Astrocyte of the spinal cord (primary cell): Measurements from ENCODE around the gene MROH7.

Experiments used
- DNase-seq: peaks from one replicate; pipeline ENCODE4 v3.0.0; 2011; ENCODE audit warnings: low read depth, low spot score
- H3K4me3 ChIP-seq: 2 replicates; pipeline ENCODE4 v1.5.1; 2011; ENCODE audit warnings: low read depth, mild to moderate bottlenecking, low read length, moderate library complexity
- in situ Hi-C: cut with HindIII; loops from 2 replicates; pipeline ENCODE4 v1.10.0; 2017; ENCODE audit warnings: low sequenced_read_pairs
- TF ChIP-seq, protein P1 (sequence below): IDR thresholded peaks from 2 replicates; pipeline ENCODE4 v1.5.1; 2012; ENCODE audit warnings: low read depth, mild to moderate bottlenecking, low read length, inconsistent platforms

Gene MROH7

GRCh38 chr1:54604572-54605370, 36.8 kb upstream of the MROH7 start:
- DNase-seq = no peak
- TF ChIP-seq, protein P1, sequence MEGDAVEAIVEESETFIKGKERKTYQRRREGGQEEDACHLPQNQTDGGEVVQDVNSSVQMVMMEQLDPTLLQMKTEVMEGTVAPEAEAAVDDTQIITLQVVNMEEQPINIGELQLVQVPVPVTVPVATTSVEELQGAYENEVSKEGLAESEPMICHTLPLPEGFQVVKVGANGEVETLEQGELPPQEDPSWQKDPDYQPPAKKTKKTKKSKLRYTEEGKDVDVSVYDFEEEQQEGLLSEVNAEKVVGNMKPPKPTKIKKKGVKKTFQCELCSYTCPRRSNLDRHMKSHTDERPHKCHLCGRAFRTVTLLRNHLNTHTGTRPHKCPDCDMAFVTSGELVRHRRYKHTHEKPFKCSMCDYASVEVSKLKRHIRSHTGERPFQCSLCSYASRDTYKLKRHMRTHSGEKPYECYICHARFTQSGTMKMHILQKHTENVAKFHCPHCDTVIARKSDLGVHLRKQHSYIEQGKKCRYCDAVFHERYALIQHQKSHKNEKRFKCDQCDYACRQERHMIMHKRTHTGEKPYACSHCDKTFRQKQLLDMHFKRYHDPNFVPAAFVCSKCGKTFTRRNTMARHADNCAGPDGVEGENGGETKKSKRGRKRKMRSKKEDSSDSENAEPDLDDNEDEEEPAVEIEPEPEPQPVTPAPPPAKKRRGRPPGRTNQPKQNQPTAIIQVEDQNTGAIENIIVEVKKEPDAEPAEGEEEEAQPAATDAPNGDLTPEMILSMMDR = no peak
- H3K4me3 ChIP-seq = no peak overlapping the region
- in situ Hi-C loops = no loop called here

DNA sequence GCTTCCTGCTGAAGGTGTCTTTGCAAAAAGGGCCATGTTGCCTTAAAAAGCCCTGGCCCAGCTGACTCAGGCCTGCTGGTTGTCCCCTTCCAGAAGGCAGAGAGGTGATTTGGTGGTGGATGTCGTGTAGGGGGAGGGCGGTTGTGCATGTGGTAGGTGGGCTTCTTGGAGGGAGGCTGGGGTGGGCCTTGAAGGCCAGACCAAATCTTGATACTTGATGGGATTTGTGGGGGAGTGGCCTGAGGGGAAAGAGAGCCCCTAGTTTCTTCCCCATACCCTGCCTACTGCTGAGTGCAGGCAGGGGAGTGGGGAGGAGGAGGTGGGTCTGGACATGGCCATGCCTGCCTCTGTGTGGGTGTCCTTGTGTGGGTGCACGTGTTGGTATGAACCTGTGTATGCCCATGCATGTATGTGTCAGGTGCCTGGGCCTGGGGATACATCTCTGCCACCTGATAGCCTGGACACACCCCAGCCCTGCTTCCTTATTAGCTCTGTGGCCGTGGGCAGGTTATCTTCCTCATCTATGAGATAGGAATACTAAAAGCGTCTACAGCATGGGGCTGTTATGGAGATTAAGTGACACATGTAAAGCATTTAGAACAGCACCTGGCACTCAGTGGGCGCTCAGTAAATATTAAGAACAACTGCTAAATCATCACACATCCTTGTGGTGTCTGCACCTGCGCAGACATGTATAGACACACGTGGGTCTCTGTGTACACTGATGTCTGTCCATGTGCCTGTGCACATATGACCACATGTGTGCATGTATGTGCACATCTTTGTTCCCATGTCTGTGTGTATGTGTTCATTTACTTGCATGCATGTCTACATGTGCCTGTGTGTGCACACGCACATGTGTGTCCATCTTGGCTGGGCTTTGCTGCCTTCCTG, 35.2 kb upstream of the MROH7 start:
- TF ChIP-seq, protein P1 = no peak
- in situ Hi-C loops = no loop called here
- no peak for DNase-seq
- H3K4me3 ChIP-seq = no peak overlapping the region

- in situ Hi-C loops = no loop called here
- DNase-seq = no peak
- no peak overlapping the region for H3K4me3 ChIP-seq
- TF ChIP-seq, protein P1 = no peak
These were observed 34.6 kb upstream of the MROH7 start for GRCh38 chr1:54606990-54607325.

GRCh38 chr1:54607821-54608565, 33.6 kb upstream of the MROH7 start:
- no peak for DNase-seq
- TF ChIP-seq, protein P1 = no peak
- in situ Hi-C loops = no loop called here
- H3K4me3 ChIP-seq = no peak overlapping the region

DNA sequence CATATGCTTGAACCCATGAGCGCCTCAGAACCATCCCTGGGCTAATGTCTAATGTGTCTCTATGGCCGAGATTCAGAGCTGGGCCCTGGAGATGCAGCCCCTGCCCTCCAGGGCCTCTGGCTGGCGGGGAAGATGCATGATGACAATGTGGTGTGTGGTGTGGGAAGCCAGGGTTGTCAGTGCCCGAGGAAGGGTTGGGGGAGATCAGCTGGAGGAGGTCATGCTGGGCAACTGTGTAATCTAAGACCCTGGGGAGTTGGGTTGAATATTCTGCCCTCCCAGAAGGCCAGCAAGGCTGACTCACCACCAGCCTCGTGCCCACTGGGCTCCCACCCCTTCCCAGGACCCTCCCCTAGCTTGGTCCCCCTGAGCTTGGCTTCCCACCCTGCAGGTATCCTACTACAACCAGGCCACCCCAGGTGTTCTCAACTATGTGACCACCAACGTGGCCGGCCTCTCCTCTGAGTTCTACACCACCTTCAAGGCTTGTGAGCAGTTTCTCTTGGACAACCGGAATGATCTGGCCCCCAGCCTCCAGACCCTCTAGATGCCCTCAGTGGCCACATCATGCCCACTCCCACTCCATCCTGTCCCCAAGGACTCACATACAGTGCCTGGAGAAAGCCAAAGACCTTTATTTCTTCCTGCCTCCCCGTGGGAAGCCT, 32.9 kb upstream of the MROH7 start:
- DNase-seq = no peak
- in situ Hi-C loops = no loop called here
- no peak overlapping the region for H3K4me3 ChIP-seq
- TF ChIP-seq, protein P1 = no peak
